CD4-positive, alpha-beta T cell treated with Interleukin-2 at 100 ng/mL for 4 hours (primary cell): Measurements from ENCODE around the gene DCC.

ENCODE experiments used
- DNase-seq: peaks from one replicate; pipeline ENCODE4 v3.0.0-alpha.2; 2020; ENCODE audit warnings: low spot score

DCC gene

GRCh38 chr18:53224128-53224778 is 884.3 kb downstream of the DCC start:
- DNase-seq, result no peak

- DNase-seq, result no peak
Measured at GRCh38 chr18:53225567-53226325, 885.7 kb downstream of the DCC start.

- no peak for DNase-seq
Measured at GRCh38 chr18:53234610-53235009, 894.6 kb downstream of the DCC start.

- no peak for DNase-seq
Measured at GRCh38 chr18:53241161-53241560, 901.2 kb downstream of the DCC start.

- DNase-seq, result no peak
Measured at GRCh38 chr18:53253789-53254188, 913.8 kb downstream of the DCC start.

- no peak for DNase-seq
Measured at GRCh38 chr18:53254265-53254664, 914.3 kb downstream of the DCC start.

- DNase-seq, result no peak
Measured at GRCh38 chr18:53261241-53261640, 921.2 kb downstream of the DCC start.

GRCh38 chr18:53266850-53267249 is 926.9 kb downstream of the DCC start:
- no peak for DNase-seq

- no peak for DNase-seq
Measured at GRCh38 chr18:53268455-53268854, 928.5 kb downstream of the DCC start.

GRCh38 chr18:53281406-53281805 is 941.4 kb downstream of the DCC start:
- no peak for DNase-seq

GRCh38 chr18:53283708-53284107 is 943.7 kb downstream of the DCC start:
- DNase-seq, result no peak

GRCh38 chr18:53305461-53305860 is 965.5 kb downstream of the DCC start:
- DNase-seq, result no peak

GRCh38 chr18:53319628-53320027 is 979.6 kb downstream of the DCC start:
- no peak for DNase-seq

GRCh38 chr18:53322163-53322562 is 982.2 kb downstream of the DCC start:
- DNase-seq, result no peak

- DNase-seq, result no peak
Measured at GRCh38 chr18:53324353-53324752, 984.4 kb downstream of the DCC start.

GRCh38 chr18:53360501-53361443 is 1020.8 kb downstream of the DCC start:
- no peak for DNase-seq

GRCh38 chr18:53375621-53376020 is 1035.6 kb downstream of the DCC start:
- DNase-seq, result no peak

GRCh38 chr18:53380063-53380639 is 1040.2 kb downstream of the DCC start:
- DNase-seq, result no peak

- DNase-seq, result no peak
Measured at GRCh38 chr18:53382870-53383269, 1042.9 kb downstream of the DCC start.

GRCh38 chr18:53385889-53386288 is 1045.9 kb downstream of the DCC start:
- DNase-seq, result no peak

- DNase-seq, result no peak
Measured at GRCh38 chr18:53387581-53387980, 1047.6 kb downstream of the DCC start.

GRCh38 chr18:53402670-53403069 is 1062.7 kb downstream of the DCC start:
- no peak for DNase-seq
